ENCODE measurements around the gene NCK2.

NCK2 gene

DNA sequence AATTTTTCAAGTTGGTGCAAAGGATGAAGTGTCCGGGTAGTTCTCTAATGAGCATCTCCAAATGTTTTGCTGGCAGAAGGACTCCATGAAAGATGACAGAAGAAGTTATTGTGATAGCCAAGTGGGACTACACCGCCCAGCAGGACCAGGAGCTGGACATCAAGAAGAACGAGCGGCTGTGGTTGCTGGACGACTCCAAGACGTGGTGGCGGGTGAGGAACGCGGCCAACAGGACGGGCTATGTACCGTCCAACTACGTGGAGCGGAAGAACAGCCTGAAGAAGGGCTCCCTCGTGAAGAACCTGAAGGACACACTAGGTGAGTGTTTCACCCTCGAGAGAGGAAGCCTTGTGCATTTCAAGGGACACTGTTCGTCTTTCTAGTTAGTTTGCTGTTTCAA lies 110.3 kb downstream of the NCK2 start:
- no peak for DNase-seq

DNA sequence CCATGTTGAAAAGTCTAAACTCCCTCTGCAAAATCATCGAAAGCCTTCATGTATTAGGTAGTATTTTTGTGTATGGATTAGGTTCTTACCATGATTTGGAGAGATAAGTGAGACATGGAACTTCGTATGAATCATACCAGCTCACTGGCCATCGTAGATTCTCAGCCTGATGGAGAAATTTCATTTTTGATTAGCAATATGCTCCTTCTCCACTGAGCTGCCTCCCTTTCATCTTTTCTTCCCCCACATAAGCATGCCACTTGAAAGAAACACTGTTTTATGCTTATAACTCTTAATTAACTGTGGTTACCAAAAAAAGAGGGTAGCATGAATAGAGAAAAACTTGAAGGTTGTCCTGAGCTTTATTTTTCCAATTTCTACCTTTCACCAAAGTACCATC lies 111.9 kb downstream of the NCK2 start:
- no peak for DNase-seq

DNA sequence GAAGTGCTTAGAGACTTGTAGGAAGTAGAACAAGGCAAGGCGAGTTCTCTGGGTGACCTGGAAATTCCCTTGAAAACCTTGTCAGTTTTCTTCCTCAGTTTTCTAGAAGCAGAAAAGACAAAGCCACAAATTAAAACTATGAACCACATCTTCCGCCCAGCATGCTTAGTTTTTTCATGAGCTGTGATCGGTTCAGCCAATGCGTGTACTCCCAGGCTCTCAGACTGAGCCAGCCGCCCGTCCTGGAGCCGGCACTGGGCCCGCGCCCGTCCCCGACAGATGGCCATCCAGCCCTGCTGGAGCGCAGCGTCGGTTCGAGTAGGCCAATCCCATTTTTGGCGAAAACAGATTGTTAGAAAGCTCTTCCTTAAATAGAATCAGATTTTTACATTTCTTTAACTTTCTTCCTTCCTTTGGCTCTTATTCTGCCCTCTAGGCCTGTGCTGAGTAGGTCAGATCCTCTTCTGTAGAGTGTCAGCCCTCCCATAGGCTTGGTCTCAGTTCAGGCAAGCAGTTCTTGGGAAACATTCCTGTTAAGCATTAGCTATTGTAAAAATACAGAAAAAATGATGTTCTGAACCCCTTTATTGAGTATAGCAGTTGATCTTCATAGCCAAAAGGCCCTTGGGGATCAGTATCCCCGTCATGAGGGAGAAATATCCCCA lies 112.5 kb downstream of the NCK2 start:
- no peak for DNase-seq

DNA sequence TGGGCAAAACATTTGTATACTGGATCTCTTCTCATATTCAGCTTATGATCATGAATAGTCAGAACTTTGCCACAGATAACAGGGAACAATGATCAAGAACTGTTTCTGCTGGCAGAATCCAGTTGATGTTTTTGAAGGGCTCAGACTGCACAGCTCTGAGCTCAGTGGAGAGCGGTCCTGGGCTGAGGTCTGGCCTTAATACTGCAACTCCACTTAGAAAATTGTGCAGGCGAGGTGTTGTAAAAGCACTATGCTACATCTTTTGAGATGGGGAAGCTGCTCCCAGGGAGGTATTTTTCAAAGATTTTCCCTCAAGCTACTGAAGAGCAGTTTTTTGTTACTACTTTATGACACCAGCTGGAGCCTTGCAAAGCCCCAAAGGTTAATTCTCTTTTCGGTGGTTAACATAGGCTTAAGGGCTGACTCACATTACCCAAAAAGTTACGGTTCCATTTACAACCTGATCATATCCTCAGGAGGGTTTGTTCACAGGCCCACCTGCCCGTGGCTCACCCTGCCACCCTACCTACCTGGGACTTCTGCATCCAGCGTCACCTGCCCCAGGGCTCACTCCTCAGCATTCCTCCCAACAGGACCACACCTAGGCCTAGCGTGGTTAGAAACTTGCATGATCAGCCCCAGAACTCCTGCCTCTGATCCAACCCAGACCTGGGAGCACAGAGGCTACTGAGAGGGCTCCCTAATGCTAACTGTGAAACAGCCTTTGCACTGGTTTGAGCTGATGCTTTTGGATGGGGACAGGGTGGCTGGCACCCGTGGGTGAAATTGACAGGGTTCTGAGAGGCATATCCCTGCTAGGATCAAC lies 114.4 kb downstream of the NCK2 start:
- no peak for DNase-seq

DNA sequence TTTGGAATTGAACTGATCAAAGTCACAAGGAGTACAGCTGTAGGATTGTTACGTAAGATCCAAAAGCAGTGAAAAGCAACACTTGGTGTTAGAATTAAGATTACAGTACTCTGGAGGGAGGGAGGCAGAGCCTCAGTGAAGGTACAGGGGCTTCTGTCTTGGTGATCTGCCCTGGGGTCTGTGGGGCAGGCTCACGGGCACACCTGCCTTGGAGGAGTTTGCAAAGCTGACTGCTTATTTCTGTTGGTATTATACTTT lies 114.9 kb downstream of the NCK2 start:
- DNase-seq: no peak

DNA sequence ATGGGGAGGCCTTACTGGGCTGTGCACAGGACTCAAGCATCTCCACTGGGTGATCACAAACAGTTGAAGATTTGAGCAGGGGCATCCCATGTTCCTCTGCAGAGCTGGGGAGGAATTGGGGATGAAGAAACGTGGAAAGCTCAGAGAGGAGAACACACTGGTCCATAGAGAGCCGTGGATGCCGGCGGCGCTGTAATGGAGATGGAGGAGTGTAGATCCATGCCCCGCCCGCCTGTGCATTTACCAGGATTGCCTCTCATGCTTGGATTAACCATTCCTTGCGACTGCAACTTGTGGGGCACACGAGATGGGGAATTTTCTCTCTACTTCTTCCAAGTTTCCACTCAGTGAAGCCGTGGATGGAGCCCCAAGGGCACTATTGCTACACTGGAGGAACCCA lies 115.9 kb downstream of the NCK2 start:
- DNase-seq: no peak

DNA sequence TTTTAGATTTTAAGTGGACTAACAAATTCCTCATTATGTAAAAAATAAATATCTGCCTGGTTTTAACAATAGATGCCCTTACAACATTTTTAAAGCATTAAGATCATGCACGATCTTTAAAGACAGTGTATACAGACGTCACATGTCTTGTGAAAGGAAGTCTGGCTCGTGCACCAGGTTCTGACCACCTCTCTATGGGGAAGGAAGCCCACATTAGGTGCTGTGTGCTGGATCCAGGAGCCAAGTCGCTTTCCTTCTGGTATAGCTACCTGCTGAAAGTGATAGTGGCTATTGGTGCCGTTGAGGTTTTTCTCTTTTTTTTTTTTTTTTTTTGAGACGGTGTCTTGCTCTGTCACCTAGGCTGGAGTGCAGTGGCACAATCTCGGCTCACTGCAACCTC lies 116.5 kb downstream of the NCK2 start:
- DNase-seq: no peak

DNA sequence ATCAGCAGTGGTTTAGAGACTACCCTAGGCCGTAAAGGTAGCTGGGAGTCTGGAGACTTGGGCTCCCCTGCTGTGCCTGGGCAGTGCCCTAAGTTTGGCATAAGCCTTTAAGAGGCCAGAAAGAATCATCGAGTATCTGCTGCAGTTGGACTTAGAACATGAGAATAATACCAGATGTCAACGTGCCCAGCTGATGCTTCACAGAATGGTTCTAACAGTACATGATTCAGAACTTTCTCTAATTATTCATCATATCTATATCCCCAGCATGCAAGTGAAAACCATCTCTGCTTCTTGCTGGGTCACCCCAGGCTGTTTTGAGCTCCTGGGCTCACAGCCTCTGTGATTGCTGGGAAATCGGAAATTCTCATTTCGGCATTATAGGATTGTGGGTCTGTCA lies 118.1 kb downstream of the NCK2 start:
- DNase-seq: no peak

DNA sequence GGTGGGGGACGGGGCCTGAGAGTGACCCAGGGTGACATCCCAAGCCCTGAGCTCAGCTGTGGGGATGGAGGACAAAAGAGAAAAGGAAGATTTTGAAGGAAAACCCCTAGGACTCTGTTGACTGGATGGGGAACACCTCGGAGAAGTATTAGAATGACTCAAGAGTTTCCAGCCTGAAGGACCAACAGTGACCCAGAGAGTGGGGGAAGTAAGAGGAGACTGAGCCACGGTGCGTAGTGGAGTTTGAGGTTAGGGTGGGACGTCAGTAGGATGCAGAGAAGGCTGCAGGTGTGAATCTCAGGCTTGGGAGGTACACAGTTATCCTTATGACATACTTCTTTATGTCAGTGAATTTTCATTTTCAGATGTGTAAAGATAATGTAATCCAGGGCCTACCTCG lies 119.5 kb downstream of the NCK2 start:
- DNase-seq: no peak

DNA sequence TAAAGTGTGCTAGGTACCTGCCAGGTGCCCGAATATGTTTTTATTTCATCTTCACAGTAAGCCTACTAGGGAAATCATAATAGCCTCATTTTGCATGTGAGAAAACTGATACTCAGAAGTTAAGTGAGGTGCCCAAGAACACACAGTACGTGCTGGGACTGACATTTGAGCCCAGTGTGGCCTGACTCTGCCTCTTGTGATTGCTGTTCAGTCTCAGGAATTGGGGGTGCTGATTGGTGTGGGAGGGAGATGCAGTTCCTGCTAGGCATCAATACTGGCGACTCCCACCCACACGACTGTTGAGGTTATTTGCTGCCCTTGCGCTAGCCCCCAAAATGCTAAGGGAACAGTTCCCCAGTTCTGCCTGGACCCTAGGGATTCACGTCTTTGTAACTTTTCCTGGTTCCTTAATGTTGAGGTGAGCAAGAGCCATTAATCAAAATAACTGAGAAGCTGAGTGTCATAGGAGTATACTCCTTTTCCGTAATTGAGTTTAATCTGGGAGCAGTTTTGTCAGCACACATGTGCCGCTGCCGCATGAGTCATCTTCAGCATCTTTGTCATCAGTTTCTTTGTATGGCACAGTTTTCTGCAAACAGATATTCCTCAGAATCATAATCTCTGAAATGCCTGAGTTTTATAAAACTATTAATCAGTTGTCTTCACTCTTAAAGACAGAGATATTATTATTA lies 120.7 kb downstream of the NCK2 start:
- DNase-seq: no peak

DNA sequence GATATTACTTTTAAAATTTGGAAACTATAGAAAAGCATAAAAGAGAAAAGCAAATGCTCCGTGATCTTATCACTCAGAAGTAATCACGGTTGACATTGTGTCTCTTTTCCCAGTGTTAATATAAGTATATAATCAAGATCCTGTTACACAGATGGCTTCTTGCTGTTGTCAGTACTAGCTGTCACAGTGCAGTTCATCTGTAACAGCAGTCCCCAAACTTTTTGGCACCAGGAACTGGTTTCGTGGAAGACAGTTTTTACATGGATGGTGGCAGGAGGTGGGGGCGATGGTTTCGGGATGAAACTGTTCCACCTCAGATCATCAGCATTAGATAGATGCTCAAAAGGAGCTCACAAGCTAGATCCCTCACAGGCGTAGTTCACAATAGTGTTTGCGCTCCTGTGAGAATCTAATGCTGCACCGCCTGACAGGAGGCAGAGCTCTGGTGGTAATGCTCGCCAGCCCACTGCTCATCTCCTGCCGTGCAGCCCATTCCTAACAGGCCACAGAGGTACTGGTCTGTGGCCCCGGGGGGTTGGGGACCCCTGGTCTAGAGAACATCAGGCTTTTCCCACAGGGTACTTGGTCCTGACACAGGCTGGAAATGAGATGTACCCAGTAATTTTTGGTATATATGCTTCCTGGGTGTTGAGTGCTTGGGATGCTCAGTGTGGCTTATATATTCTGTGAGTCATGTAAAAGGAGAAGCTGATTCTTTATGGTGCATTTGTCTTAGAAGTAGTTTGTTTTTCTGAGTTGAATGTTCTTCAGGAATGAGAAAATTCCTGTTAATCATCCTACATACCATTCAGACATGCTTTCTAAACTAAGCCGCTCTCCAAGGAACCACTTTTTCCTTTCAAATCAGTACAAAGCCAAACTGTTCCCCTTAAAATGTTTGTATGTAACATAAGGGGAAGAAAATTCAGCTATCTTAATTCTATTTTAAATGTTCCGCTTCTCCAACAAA lies 121.8 kb downstream of the NCK2 start:
- no peak for DNase-seq

DNA sequence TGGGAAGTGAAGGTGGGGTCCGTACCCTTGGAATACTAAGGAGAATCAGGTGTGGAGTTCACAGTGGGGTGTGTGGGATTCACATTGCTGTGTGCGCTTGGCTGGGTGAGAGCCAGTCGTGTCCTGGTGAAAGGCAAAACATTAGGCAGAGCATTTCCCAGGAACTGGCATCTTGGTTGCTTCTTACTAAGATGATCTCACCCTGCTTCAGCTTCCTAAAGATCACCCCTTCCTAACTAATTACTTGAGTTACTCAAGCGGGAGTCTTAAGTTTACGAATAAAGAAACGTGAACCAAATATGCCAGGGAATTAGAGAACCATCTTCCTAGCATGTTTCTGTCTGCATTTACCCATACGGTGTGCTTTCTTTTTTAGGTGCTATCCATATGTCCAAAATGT lies 122.9 kb downstream of the NCK2 start:
- DNase-seq: no peak

DNA sequence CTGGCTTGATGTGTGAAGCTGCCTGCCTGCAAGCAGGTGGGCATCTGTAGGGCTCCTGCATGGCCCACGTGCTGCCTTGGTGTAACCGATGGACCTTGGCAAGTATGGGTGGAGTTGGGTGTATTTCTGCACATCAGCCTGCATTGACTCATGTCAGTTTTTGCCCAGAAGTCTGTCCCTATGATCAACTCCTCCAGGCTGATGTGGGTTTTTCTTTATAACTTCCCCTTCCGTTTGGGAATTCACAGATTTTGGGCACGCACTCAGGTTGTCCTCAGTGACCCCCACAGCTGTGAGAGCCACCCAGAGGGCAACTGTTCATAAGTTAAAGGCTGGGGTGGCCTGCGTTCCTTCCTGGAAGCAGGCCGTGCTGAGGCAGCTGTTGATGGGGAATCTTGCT lies 123.3 kb downstream of the NCK2 start:
- DNase-seq: no peak

DNA sequence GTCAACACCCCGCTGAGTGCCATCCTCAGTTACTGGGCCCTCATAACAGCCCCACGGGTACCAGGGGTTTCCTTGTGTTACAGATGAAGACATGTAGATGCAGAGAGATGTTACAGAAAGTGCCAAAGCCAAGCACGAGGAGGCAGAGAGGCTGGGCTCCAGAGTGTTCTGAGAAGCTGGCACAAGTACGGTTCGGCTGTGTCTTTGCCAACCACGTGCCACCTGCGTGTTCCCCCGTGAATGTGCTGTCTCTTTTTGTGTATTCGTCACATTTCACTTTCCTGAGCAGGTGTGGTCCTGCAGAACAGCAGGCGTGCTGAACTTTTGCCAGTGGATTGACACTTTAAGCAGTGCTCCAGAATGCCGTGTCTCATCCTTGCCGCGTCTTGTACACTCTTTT lies 124.6 kb downstream of the NCK2 start:
- DNase-seq: no peak

DNA sequence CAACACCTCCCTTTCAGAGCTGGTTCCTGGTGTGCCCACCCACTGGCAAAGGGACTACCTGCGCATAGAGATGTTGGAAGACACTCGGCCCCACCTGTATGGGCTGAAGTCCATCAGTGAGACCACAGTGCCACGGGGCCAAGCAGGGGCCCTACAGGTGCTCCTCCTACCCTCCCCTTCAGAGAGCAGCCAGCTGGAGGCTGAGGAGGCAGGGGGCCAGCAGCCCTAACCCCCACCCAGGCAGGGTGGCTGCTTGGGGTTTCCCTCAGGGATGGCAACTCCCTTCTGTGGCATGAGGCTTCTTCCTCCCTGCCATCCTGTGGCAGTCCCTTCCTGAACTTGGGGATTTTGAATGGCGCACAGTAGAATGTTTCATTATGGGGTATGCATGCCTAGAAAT lies 125.3 kb downstream of the NCK2 start:
- no peak for DNase-seq

DNA sequence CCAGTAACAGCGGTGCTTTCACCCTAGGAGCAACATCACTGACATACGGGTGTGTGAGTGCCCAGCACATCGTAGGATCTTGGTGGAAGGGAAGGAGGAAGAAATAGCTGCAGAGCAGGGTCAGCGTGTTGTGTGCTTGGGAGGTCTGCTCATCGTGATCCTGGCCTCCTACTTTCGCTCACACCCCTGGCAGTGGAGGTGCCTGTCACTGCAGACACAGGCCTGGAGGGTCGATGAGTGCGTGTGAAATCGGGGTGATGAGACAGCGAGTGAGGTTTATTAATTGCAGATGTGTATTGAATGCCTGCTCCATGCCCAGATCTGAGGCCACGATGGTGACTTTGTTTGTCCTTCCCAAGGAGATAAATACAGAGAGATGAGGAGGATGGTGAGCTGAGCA lies 126.1 kb downstream of the NCK2 start:
- DNase-seq: no peak

DNA sequence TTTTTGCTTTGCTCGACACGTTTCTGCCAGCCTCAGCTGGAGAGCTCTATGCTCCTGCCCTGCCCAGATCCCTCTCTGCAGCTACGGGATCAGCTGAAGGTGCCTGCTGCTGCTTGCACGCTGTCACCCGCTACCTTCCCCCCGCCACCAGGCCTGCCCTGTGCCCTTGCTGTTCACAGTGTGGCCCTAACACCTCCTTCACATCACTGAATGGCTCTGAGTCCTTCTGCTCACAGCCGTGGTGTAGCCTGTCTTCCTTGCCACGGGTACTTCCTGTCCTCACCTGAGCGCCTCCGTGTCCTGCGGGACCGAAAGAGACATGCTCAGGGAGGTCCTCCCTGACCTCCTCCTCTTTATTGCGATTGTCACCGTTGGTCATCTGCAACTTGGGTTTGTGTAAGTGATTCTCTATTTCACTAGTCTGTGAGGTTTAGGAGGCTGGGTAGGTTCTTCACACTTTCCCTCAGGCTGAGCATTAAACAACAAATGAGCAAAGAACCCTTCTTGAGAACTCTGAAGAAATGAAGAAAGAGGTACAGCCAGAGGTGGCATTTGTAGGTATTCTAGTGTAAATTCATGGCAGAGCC lies 127.5 kb downstream of the NCK2 start:
- DNase-seq: no peak

DNA sequence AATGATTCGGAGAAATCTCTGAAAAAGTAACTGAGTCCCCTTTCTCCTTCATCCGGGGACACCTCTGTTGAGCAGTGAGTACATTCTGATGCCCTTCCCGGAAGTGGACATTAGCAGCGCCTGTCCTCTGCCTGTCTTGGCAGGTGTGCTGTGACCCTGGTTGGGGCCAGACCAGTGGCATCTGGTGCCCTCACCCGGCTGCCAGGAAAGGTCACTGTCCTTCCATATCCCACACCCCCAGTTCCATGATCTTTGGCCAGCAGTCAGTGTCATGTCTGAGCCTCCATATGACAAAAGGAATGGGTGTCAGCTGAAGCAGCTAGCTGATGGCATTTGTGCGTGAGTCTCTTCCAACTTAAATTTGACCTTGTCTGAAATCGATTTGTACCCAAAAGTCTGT lies 128.1 kb downstream of the NCK2 start:
- no peak for DNase-seq

DNA sequence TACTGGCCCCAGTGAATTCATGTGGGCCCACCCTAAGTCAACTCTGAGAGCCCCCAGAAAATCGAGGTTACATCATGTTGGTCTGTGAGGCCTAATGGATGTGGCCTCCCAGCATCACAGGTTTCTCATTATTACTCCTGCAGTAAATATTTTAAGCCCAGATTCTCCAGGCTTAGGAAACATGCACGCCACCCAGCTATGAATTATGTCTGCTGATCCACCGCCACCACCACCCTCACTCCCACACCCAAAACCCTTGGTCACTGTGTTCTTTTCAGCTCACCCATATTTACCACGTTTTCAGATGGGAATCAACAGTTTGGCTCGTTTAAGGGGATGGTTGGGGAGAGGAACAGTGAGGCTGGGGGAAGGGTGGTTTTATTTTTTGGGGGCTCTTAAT lies 128.6 kb downstream of the NCK2 start:
- DNase-seq: no peak

DNA sequence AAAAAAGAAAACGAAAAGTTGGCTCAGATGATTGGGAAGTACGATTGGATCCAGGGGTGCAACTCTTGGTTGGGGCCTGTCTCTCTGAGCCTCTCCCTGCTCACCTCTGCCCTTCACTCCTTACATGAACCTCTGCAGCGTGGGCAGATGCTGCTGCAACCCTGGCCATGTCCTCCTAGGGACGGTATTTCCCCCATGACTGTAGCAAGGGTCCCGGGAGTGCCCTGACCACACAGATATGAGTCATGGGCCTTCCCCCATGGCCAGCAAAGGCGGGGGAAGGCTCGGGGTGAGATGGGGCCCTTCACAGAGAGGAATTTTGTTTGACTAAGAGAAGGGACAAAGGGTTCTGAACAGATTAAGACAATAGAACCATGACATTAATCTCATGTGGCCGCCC lies 129.0 kb downstream of the NCK2 start:
- DNase-seq: peak; percentile 71

DNA sequence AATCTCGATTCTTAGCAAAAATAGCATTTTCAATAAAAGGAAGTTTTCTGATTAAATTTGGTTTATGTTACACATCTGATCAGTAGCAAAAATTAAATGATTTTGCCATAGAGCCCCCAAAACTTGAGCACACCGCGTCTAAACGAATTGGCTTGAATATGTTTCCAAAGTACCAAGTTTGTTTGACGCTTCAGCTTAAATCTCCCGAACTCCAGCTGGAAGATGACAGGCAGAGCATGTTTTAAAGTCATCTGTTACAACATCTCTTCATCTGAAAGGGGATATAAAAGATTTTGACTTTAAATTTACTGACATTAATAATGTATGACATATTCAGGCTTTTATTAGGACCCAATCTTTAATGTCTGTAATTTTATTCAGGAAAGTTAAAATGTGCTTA lies 129.8 kb downstream of the NCK2 start:
- no peak for DNase-seq

DNA sequence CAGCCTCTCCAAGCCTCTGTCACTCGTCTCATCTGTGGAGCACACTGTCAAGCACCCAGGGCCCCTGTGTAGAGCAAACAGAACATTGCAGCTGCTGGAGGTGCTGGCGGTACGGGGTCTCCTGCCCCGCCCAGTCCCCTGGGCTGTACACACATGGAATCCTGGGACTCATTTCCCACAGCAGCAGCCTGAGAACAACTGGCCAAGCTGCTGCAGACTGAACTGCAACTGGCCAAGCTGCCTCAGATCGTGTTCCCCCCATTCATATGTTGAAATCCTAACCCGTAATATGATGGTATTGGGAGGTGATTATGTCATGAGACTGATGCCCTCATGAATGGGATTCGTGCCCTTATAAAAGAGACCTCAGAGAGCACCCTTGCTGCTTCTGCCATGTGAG lies 130.5 kb downstream of the NCK2 start:
- DNase-seq: no peak

DNA sequence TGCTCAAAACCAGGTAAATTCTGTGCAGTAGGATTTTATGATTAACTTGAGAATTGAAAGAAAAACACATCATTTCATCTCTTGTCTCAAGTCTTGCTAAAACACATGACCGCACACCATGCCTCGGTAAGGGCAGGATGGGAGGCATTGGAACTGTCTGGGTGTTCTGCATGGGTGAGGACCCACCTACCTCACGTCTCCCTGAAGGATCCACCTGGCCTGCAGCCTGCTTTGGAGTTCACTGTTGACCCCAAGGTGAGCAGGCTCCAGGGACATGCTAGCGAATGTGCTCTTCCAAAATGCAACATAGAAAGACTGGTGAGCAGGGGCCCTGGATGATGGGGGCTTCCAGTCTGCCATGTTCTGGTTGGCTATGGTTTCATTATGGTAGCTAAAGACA lies 131.5 kb downstream of the NCK2 start:
- DNase-seq: no peak
